ENCODE results near the gene RELN. TPM values are rescaled to one million over a fixed set of nuclear protein-coding genes. Genes with fewer than 3 reads are reported as not detected.

RELN gene
- total RNA-seq, 4 donors from 2014 or later: 2.5 to 10.1 (median 6.5) TPM

DNA sequence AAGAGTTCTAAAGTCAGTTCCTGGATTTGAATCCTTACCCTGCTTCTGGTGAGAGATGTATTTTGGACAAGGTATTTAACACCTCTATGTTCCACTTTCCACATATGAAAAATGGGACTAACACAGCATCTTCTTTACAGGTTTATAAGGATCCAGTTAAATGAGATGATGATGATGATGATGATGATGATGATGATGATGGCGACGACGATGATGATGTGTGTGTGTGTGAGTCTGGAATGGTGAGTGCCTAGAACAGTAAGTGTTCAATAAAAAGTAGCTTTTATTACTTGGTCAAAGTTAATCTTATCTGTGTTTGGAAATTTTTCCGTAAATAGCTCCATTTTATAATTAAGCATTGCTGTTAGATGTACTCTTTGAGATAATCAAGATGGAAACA is 295.2 kb downstream of the RELN start:
- 77% methylated on average over 4 of the region's 4 CpGs for WGBS
- H3K36me3 ChIP-seq: no peaks in the 10 kb centered on the region
- H3K27me3 ChIP-seq: no peaks in the 10 kb centered on the region
- no peaks in the 10 kb centered on the region for H3K9me3 ChIP-seq
- TF ChIP-seq, protein P1, sequence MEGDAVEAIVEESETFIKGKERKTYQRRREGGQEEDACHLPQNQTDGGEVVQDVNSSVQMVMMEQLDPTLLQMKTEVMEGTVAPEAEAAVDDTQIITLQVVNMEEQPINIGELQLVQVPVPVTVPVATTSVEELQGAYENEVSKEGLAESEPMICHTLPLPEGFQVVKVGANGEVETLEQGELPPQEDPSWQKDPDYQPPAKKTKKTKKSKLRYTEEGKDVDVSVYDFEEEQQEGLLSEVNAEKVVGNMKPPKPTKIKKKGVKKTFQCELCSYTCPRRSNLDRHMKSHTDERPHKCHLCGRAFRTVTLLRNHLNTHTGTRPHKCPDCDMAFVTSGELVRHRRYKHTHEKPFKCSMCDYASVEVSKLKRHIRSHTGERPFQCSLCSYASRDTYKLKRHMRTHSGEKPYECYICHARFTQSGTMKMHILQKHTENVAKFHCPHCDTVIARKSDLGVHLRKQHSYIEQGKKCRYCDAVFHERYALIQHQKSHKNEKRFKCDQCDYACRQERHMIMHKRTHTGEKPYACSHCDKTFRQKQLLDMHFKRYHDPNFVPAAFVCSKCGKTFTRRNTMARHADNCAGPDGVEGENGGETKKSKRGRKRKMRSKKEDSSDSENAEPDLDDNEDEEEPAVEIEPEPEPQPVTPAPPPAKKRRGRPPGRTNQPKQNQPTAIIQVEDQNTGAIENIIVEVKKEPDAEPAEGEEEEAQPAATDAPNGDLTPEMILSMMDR (IDR thresholded peaks at IDR 0.05): no peak
- TF ChIP-seq POLR2A (IDR thresholded peaks at IDR 0.05; ENCODE audit: low read depth): no peak
- no peak for TF ChIP-seq EP300 (IDR thresholded peaks at IDR 0.05)
- TF ChIP-seq POLR2AphosphoS5 (IDR thresholded peaks at IDR 0.05): no peak
- intact Hi-C loops (cut with DNase I): no loop called here
- no peak overlapping the region for H3K4me3 ChIP-seq
- DNase-seq (ENCODE audit: extremely low spot score): no peak
- no peaks in the 10 kb centered on the region for H3K4me1 ChIP-seq
- no peak overlapping the region for H3K27ac ChIP-seq (replicated peaks in 1 of 4)

DNA sequence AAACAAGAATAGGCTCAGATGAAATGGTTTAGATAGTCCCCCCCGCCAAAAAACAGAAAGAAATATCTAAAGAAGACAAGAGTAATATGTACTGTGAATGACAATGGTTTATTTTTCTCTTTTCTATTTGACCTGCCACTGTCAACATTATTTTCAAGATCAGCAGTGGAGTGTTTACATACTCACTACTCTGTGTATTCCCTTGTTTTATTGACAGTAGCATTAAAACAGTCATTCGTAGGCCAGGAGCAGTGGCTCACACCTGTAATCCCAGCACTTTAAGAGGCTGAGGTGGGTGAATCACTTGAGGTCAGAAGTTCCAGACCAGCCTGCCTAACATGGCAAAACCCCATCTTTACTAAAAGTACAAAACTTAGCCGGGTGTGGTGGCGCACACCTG is 298.2 kb downstream of the RELN start:
- Histone ChIP-seq H3K4me3 (no peak overlapping the region), H3K27me3 (no peaks in the 10 kb centered on the region), H3K4me1 (no peaks in the 10 kb centered on the region), H3K9me3 (no peaks in the 10 kb centered on the region), H3K27ac (replicated peaks in 1 of 4) (no peak overlapping the region), H3K36me3 (no peaks in the 10 kb centered on the region)
- TF ChIP-seq POLR2AphosphoS5 (IDR thresholded peaks at IDR 0.05) (no peak), POLR2A (IDR thresholded peaks at IDR 0.05; ENCODE audit: low read depth) (no peak), EP300 (IDR thresholded peaks at IDR 0.05) (no peak)
- TF ChIP-seq, protein P1 (IDR thresholded peaks at IDR 0.05): no peak
- intact Hi-C loops (cut with DNase I): no loop called here
- DNase-seq (ENCODE audit: extremely low spot score): no peak
- 75% methylated on average over 4 of the region's 4 CpGs for WGBS

DNA sequence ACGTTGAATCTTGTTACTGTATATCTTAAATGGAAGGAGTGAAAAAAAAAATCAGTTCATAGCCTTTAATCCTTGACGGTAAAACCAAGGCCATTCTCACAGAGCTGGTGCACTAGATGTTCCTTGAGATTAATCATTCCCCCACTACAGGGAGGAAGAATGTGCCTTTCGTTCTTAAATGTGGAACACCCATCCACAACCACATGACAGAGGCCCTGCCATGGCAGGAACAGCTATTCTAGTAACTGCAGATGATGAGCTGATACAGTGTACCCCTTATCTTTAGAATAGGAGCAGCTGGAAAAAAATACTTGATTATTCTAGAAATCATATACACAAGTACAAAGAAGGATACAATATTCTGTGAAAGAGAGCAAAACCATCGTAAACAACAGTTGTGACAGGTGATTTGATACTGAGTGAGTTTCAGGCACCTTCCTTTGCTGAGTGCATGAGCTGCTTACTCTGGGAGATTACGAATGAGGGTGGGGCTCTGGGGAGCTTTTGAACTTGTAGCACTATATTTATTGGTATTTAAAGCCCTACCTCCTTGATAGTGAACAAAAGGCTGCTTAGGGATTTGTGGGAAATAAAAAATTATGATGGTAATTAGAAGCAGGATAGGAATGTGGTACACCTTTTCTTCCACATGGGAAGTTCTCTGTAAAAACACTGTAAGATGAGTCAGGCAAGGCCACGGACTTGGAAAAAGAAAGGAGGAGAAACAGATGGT is 299.1 kb downstream of the RELN start:
- TF ChIP-seq POLR2A (IDR thresholded peaks at IDR 0.05; ENCODE audit: low read depth) (no peak), EP300 (IDR thresholded peaks at IDR 0.05) (no peak), POLR2AphosphoS5 (IDR thresholded peaks at IDR 0.05) (no peak)
- TF ChIP-seq, protein P1 (IDR thresholded peaks at IDR 0.05): no peak
- Histone ChIP-seq H3K9me3 (no peaks in the 10 kb centered on the region), H3K4me3 (no peak overlapping the region), H3K27ac (replicated peaks in 1 of 4) (no peak overlapping the region), H3K27me3 (no peaks in the 10 kb centered on the region), H3K36me3 (no peaks in the 10 kb centered on the region), H3K4me1 (no peaks in the 10 kb centered on the region)
- no peak for DNase-seq (ENCODE audit: extremely low spot score)
- intact Hi-C loops (cut with DNase I): no loop called here
- 56% methylated on average over 6 of the region's 6 CpGs for WGBS

DNA sequence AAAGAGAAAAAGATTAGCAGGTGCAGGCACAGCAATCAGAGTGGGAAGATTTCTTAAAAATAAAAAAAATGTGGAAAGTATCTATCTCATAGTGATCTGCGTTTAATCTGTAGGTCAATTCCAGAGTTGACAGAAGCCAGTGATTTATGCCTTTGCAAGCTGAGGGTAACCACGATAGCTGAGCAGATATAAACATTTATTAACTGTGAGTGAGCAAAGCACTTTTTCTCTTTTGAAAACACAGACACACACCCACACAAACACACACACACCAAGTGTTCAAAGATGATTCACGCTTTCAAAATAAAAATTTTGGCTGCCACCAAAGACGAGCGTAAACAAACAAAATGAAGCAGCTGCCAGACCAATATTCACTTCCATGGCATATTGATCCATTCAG is 300.2 kb downstream of the RELN start:
- WGBS: 41% methylated on average over 5 of the region's 5 CpGs

More for the DNA sequence above, 300.2 kb downstream of the RELN start:
- H3K36me3 ChIP-seq: no peaks in the 10 kb centered on the region
- H3K4me3 ChIP-seq: no peak overlapping the region
- TF ChIP-seq, protein P1 (IDR thresholded peaks at IDR 0.05): no peak
- no peak for TF ChIP-seq POLR2A (IDR thresholded peaks at IDR 0.05; ENCODE audit: low read depth)
- TF ChIP-seq EP300 (IDR thresholded peaks at IDR 0.05): no peak
- no peak for TF ChIP-seq POLR2AphosphoS5 (IDR thresholded peaks at IDR 0.05)
- no peaks in the 10 kb centered on the region for H3K27me3 ChIP-seq
- no peaks in the 10 kb centered on the region for H3K4me1 ChIP-seq
- no peaks in the 10 kb centered on the region for H3K9me3 ChIP-seq
- intact Hi-C loops (cut with DNase I): no loop called here
- no peak overlapping the region for H3K27ac ChIP-seq (replicated peaks in 1 of 4)
- no peak for DNase-seq (ENCODE audit: extremely low spot score)
